HL-60/S4 treated with retinoic acid at 250 ng/mL for 4 days and 3 days (cell line): Measurements from ENCODE around the gene LDLRAD2.
"Not testable (repeated sequence)": the region's sequence is repeated elsewhere in the genome, so short reads cannot be mapped to it uniquely, and the experiment has no call there.

Experiments used
- in situ Hi-C: fragments of 300-500 bp; cut with MboI; formaldehyde crosslinking; loops from 2 replicates; pipeline ENCODE4 v1.7.0; 2022; ENCODE audit warnings: low sequenced_read_pairs

LDLRAD2 gene

DNA sequence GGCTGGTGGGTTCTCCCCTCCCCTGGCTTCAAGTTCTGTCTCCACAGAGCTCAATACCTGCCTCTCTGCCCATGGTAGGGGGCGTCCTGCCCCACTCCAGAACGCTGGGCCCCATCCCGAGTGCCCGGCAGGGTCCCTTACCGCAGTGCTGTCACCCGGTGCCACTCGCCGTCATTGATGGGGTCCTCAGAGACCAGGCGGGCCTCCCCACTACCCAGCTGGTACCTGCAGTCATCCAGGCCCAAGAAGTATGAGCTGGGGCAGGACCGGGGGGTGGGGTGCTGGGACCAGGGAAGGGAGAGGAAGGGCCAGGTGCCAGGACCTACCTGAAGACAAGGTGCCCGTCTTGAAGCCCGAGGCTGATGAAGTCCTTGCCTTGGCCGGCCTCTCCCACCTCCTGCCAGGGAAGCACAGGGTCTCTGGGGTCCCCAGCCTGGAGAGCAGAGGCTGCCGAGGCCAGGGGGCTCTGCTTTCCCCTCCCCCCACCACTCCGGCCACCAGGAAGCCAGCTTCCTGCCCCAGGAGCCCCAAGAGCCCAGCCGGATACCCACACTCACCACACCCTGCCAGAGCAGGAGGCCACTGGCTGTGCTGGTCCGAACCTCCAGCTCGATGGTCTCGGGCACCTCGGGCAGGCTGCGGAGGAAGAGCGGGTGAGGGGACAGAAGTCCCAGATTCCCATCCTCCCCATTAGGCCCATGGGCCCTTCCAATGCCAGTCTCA is 12.1 kb downstream of the LDLRAD2 start:
- in situ Hi-C loops: no loop called here

- in situ Hi-C loops: no loop called here
Observed at GRCh38 chr1:21824926-21825325, 12.9 kb downstream of the LDLRAD2 start.

GRCh38 chr1:21825393-21825792 is 13.3 kb downstream of the LDLRAD2 start:
- in situ Hi-C loops: no loop called here

DNA sequence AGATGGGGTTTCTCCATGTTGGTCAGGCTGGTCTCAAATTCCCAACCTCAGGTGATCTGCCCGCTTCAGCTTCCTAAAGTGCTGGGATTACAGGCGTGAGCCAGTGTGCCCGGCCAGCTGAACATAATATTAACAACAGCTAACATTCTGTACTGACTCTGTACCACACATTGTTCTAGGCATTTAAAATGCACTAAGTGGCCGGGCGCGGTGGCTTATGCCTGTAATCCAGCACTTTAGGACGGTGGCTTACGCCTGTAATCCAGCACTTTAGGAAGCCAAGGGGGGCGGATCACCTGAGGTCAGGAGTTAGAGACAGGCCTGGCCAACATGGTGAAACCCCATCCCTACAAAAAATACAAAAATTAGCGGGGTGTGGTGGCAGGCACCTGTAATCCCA is 14.6 kb downstream of the LDLRAD2 start:
- in situ Hi-C loops: not testable (repeated sequence)

DNA sequence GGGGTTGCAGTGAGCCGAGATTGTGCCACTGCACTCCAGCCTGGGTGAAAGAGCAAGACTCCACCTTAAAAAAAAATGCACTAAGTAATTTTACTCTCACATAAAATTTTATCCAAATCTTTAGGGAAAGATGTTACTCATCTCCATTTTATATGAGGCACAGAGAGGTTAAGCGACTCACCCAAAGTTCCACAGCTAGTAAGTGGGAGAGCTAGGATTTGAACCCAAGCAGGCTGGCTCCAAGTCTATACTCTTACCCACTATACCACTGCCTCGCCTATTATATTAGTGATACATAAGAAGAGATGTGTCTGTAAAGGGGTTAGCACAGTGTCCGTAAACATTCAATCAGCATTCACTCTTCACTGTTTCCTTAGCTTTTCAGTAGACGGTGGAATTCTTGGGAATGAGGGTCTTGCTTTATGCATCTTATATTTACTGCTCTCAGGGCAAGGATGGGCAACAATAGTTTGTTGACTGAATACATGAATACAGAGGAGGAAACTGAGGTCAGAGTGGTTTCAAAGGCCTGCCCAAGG is 15.1 kb downstream of the LDLRAD2 start:
- in situ Hi-C loops: no loop called here

DNA sequence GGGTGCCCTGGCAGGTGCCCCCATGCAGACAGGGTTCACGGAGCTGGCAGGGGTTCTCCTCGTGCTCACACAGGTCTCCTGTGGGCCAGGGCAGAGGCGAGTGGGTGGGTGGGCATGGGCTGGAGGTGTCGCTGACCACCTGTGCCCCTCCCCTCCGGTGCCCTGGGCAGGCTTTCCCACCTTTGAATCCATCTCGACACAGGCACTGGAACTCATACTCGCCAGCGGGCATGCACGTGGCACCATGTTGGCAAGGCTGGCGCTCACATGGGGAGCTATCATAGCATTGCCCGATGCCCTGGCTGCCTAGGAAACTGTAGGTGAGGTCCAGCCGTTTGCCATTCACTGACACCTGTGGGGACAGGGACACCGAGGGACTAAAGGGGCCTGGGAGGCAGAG is 16.0 kb downstream of the LDLRAD2 start:
- in situ Hi-C loops: no loop called here

- in situ Hi-C loops: no loop called here
Observed at GRCh38 chr1:21828506-21829210, 16.6 kb downstream of the LDLRAD2 start.

GRCh38 chr1:21829294-21829693 is 17.2 kb downstream of the LDLRAD2 start:
- in situ Hi-C loops: no loop called here

- in situ Hi-C loops: no loop called here
Observed at GRCh38 chr1:21830792-21831453, 18.9 kb downstream of the LDLRAD2 start.

DNA sequence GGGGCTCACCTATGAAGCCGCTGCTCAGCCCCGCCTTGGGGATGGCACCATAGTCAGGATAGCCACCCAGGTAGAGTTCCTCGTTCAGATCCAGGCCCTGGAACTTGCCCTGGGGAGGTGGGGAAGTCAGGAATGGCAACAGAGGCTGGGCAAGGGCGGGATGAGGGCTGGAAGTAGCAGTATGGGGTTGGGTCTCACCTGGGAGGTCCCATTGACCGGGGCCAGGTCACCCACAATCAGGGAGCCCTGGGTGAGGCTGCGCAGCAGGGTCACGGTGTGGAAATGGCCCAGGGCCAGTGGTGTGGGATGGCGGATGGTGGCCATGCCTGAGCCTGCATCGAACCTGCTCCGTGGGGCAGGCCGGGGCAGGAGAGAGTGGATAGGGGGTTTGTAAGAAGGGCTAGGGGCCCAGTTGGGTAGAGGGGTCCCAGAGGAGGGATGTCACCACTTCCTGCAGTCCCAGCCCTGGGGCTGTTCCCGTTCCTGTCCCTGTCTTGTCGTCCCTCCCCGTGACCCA is 19.4 kb downstream of the LDLRAD2 start:
- in situ Hi-C loops: no loop called here

GRCh38 chr1:21833392-21833976 is 21.4 kb downstream of the LDLRAD2 start:
- in situ Hi-C loops: no loop called here

DNA sequence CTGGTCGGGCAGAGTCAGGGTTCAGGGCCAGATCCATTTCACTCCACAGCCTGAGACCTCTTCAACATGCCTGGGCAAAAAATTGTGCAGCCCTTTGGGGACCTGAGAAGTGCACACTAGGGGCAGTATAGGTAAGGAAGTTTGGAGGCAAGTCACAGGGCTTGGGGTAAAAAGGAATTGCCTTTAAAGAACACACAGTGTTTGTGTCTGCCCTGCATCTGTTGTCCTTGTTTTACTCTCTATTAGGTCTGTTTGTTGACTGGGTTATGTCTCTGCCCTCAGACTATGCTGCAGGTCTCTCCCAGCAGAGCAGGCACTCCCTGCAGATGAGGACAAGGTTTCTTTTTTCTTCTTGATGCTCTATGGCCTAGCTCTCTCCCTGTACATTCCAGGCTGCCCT is 22.0 kb downstream of the LDLRAD2 start:
- in situ Hi-C loops: no loop called here

DNA sequence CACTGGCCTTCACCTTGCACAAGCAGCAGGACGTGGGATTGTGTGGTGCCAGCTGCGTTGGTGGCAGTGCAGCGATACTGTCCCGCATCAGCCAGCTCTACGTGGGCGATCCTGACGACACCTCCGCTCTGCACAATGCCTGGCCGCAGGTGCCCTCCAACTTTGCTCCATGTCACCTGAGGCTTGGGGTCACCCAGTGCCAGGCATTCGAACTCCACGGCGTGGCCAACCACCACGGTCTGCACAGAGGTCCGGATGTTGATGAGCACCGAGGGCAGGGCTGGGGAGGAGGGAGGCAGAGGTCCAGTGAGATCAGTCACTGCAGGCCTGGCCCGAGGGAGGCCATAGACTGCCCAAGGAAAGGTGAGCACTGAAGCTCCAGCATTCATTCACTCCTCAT is 22.6 kb downstream of the LDLRAD2 start:
- in situ Hi-C loops: no loop called here

- in situ Hi-C loops: no loop called here
Observed at GRCh38 chr1:21836010-21836409, 23.9 kb downstream of the LDLRAD2 start.

- in situ Hi-C loops: no loop called here
Observed at GRCh38 chr1:21836729-21837128, 24.7 kb downstream of the LDLRAD2 start.

GRCh38 chr1:21837476-21837875 is 25.4 kb downstream of the LDLRAD2 start:
- in situ Hi-C loops: no loop called here

DNA sequence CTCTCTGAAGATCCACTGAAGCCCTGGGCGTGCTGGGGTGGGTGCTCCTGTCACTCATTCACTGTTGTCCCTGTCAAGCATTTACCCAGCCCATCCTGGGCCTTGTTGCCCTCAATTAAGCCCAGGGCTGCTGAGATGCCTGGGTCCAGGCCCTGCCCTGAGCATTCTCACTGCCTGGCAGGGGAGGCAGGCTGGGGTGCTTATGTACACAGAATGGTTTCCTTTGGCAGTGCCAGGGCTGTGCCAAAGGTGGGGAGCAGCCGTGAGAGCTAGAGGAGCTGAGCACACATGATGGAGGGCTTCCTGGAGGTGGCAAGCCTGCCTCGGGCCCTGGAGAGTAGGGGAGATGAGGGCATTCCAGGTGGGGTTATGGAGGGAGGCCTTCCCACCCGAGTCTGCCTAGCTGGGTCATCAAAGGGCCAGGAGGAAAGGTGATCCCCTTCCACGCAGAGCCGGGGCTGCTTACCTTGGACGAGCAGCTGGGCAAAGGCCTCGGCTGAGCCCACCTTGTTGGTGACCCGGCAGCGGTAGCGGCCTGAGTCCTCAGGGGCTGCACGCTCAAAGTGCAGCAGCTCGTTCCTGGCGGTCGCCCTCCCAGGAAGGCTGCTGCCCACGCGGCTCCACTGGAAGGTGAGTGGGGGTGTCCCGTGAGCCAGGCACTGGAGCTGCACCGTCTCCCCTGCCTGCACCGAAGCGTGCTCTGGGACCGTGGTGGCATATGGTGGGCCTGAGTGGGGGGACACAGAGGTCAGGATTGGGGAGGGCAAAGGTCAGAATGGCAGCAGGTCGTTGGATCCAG is 26.5 kb downstream of the LDLRAD2 start:
- in situ Hi-C loops: no loop called here

GRCh38 chr1:21839337-21840037 is 27.4 kb downstream of the LDLRAD2 start:
- in situ Hi-C loops: no loop called here

GRCh38 chr1:21840981-21841380 is 28.9 kb downstream of the LDLRAD2 start:
- in situ Hi-C loops: no loop called here
